Coronary artery (tissue), 2 donors: ENCODE measurements around the gene ITSN1.

Source experiments
- DNase-seq: peaks from one replicate; pipeline ENCODE4 v3.0.0-alpha.2; 2017; ENCODE audit warnings: low spot score
- H3K27ac ChIP-seq, 2 donors: fragments of 200-600 bp; sonication (generic); one replicate each; pipeline ENCODE4 v1.5.1; 2016 to 2019
- H3K4me3 ChIP-seq: fragments of 200-600 bp; sonication (generic); 2 replicates; pipeline ENCODE4 v1.5.1; 2016; ENCODE audit warnings: mild to moderate bottlenecking, moderate library complexity
- TF ChIP-seq, protein P1 (sequence below): fragments of 200-600 bp; sonication (generic); IDR thresholded peaks from one replicate; pipeline ENCODE4 v1.5.1; 2019; ENCODE audit warnings: antibody characterized with exemption

ITSN1 gene

DNA sequence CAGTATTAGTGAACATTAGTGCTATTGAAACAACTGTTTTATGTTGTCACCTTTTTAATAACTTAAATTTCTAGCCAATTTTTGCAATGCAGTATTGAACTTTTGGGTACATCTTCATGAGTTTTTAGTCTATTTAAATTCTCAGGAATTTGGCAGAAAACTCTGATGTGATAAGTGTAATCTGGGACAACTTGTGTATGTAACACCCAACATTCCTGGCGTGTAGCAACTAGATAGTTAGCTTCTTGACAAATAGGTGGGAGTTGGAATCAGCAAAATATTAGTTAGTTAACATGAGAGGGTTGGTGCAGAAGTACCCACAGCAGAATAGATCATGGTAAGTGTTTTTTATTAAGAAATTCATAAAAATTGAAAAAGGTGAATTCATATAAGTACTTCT lies 111.6 kb downstream of the ITSN1 start:
- TF ChIP-seq, protein P1, sequence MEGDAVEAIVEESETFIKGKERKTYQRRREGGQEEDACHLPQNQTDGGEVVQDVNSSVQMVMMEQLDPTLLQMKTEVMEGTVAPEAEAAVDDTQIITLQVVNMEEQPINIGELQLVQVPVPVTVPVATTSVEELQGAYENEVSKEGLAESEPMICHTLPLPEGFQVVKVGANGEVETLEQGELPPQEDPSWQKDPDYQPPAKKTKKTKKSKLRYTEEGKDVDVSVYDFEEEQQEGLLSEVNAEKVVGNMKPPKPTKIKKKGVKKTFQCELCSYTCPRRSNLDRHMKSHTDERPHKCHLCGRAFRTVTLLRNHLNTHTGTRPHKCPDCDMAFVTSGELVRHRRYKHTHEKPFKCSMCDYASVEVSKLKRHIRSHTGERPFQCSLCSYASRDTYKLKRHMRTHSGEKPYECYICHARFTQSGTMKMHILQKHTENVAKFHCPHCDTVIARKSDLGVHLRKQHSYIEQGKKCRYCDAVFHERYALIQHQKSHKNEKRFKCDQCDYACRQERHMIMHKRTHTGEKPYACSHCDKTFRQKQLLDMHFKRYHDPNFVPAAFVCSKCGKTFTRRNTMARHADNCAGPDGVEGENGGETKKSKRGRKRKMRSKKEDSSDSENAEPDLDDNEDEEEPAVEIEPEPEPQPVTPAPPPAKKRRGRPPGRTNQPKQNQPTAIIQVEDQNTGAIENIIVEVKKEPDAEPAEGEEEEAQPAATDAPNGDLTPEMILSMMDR = no peak
- no peak overlapping the region for H3K4me3 ChIP-seq
- H3K27ac ChIP-seq = no peak overlapping the region
- no peak for DNase-seq

DNA sequence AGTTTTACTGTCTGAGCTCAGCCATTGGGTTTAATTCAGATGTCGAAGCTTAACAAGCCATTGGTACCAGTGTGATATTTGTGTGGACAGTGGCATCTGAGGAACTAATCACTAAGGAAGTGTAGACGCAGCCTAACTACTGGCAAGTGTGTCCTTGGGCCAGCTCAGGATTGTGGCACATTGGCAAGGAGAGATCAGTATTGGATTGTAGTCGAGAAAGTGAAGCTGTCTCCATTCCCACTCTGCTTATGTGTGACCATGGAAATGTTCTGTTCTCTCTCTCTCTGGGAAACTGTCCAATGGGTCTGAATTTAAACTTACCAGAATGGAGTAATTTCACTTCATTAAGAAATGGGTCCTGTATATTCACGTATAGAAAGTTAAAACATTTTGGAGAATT lies 112.2 kb downstream of the ITSN1 start:
- peak overlapping the region in 1 of 2 donors; percentile 63 for H3K27ac ChIP-seq
- TF ChIP-seq, protein P1 = no peak
- no peak overlapping the region for H3K4me3 ChIP-seq
- no peak for DNase-seq

DNA sequence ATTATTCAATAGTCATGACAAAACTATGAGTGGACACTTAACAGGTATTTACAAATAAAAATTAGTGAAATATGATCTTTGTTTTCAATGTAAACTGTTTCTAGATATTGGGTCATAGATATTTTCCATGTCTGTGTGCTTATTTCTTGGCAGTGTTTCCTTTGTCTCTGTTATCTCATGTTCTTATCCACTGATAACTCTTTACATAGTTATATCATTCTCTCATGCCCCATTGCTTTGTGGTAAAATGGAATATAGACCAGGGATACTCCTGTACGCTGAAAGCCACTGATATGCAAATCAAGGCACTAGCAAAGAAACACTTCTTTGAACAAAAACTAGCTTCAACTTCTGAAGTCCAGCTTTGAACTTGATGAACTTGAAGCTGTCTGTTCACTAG lies 113.1 kb downstream of the ITSN1 start:
- Histone ChIP-seq H3K27ac (no peak overlapping the region), H3K4me3 (no peak overlapping the region)
- no peak for DNase-seq
- TF ChIP-seq, protein P1 = no peak

DNA sequence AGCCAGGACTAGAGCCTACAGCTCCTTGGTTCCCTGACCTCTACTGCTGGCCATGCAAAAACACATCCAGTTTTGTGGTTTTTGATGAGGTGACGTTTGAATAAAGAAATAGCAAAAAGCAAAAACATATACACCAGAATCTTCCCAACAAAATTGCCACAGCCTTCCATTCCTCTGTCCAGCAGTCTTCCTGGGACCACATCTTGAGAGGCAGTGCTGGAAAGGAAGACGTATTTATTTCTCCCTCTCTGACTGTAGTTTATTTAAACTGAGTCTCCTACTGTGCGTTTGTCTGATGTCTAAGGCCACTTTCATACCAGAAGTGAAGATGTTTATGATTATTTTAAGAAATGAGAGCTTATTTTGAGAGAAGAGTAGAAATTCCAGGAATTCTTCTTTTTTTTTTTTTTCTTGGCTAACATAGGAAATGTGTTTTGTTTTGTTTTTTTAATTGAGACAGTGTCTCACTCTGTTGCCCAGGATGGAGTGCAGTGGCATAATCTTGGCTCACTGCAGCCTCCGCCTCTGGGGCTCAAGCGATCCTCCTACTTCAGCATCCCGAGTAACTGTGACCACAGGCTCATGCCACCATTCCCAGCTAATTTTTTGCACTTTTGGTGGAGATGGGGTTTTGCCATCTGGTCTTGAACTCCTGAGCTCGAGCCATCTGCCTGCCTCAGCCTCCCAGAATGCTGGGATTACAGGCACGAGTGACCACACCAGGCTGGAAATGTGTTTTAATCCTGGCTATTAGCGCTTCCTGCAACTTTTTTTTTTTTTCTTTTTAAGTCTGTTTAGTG lies 118.5 kb downstream of the ITSN1 start:
- peak overlapping the region; percentile 23 for H3K4me3 ChIP-seq
- H3K27ac ChIP-seq = peak overlapping the region; percentile 65 to 82
- TF ChIP-seq, protein P1 = no peak
- no peak for DNase-seq

DNA sequence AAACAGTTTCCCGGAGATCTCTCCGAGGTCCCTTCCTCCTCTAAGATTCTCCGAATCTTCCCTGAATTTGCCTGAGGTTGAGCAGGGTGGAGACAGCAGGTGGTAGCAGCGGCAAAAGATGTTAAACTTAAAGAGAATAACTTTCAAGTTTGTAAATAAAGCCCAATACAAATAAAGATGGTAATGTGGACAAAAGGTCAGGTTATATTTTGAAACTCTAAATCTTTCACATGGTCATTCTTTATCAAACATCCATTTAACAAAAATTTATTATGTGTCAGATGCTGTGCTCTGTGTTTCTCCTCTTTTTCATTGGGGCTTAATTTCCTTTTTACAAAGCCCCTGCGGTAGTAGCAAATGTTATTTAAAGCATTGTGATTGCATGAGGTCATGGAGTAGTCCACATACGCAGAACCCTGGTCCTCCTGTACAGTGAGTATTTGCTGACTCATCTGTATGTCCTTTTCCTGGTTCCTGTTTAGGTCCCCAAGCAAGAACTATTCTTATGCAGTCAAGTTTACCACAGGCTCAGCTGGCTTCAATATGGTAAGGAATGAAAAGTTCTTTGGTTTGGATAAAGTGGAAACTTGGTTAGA lies 119.2 kb downstream of the ITSN1 start:
- DNase-seq = no peak
- H3K4me3 ChIP-seq = peak overlapping the region; percentile 23
- TF ChIP-seq, protein P1 = no peak
- peak overlapping the region; percentile 65 to 82 for H3K27ac ChIP-seq

DNA sequence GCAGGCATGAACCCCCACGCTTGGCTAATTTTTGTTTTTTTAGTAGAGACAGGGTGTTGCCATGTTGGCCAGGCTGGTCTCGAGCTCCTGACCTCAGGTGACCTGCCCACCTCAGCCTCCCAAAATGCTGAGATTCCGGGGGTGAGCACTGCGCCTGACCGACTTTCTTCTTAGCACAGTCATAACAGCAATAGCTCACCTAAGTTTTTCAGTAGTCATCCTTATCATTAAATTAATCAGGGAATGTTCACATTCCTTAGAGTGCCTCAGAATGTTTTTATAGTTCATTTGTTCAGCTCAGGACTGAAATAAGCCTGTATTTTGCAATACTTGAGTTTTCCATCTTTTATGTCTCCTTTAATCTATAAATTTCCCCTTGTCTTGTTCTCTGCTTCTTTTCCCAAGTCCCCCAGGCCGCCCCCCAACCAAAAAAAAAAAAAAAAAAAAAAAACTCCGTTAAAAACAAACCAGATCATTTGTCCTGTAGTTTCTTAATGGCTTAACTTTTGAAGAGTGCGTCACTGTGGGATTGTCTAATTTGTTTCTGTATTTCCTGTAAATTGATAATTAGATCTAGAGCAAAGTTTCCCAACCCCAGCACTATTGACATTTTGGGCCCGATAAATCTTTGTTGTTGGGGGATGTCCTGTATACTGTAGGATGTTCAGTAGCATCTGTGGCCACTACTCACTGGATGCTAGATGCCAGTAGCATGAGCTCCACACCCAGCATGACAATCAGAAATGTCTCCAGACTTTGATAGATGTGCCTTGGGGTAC lies 120.7 kb downstream of the ITSN1 start:
- no peak for DNase-seq
- TF ChIP-seq, protein P1 = no peak
- peak overlapping the region in 1 of 2 donors; percentile 51 for H3K27ac ChIP-seq
- no peak overlapping the region for H3K4me3 ChIP-seq
